GM06990 (cell line): ENCODE data around the gene CCT3.

Experiments used
- DNase-seq: peaks from one replicate; pipeline ENCODE4 v3.0.0-alpha.2; 2011; ENCODE audit not compliant: insufficient read length; ENCODE audit errors: extremely low read depth
- H3K27me3 ChIP-seq: replicated peaks from 2 replicates; pipeline ENCODE4 v1.6.0; 2011; ENCODE audit warnings: low read length; ENCODE audit not compliant: control insufficient read depth, insufficient read depth
- H3K36me3 ChIP-seq: 2 replicates; pipeline ENCODE4 v1.5.1; 2011; ENCODE audit warnings: low read length; ENCODE audit not compliant: control insufficient read depth, insufficient read depth
- H3K4me3 ChIP-seq: replicated peaks from 2 replicates; pipeline ENCODE4 v1.5.1; 2011; ENCODE audit warnings: low read depth, mild to moderate bottlenecking, control low read depth, low read length
- CTCF ChIP-seq: IDR thresholded peaks from 2 replicates; pipeline ENCODE4 v1.5.1; 2011; ENCODE audit warnings: low read length, control low read depth, mild to moderate bottlenecking, inconsistent platforms; ENCODE audit not compliant: insufficient read depth, poor library complexity, severe bottlenecking

Gene CCT3

GRCh38 chr1:156285437-156285836 is 52.7 kb downstream of the CCT3 start:
- Histone ChIP-seq H3K4me3 (no peak overlapping the region), H3K36me3 (peaks cover 9% of the 10 kb centered on the region), H3K27me3 (no peaks in the 10 kb centered on the region)
- no peak for DNase-seq
- no peak for TF ChIP-seq CTCF

GRCh38 chr1:156284757-156285156 is 53.3 kb downstream of the CCT3 start:
- DNase-seq = no peak
- Histone ChIP-seq H3K27me3 (no peaks in the 10 kb centered on the region), H3K4me3 (no peak overlapping the region), H3K36me3 (peaks cover 9% of the 10 kb centered on the region)
- TF ChIP-seq CTCF = no peak

GRCh38 chr1:156284112-156284511 is 54.0 kb downstream of the CCT3 start, which contains the start of gene TMEM79:
Gene TMEM79, plus strand, starts transcription at chr1:156284325. Its CDS starts 902 bp downstream, at chr1:156285227.
- Histone ChIP-seq H3K36me3 (peaks cover 8% of the 10 kb centered on the region), H3K4me3 (peak within 1 kb of the TSS; percentile 82), H3K27me3 (no peaks in the 10 kb centered on the region)
- no peak for DNase-seq
- TF ChIP-seq CTCF = no peak

- DNase-seq = no peak
- Histone ChIP-seq H3K27me3 (no peaks in the 10 kb centered on the region), H3K36me3 (peaks cover 13% of the 10 kb centered on the region), H3K4me3 (peak overlapping the region; percentile 82)
- no peak for TF ChIP-seq CTCF
Observed at GRCh38 chr1:156283521-156283920, 54.6 kb downstream of the CCT3 start.

- peak within 1 kb of the TSS; percentile 82 for H3K4me3 ChIP-seq
- H3K27me3 ChIP-seq = no peaks in the 10 kb centered on the region
Observed at GRCh38 chr1:156282479-156283222, 55.4 kb downstream of the CCT3 start, which contains the start of gene SMG5. Gene SMG5, minus strand, starts transcription at chr1:156282825. Its CDS starts 145 bp downstream, at chr1:156282680.

More at GRCh38 chr1:156282479-156283222, 55.4 kb downstream of the CCT3 start, which contains the start of gene SMG5:
- H3K36me3 ChIP-seq = peaks cover 16% of the 10 kb centered on the region
- no peak for TF ChIP-seq CTCF
- peak; percentile 95 for DNase-seq
